Gastrocnemius medialis (tissue), 4 donors: Measurements from ENCODE around the gene UTP11.

ENCODE experiments used
- POLR2A ChIP-seq, 2 donors: fragments of 450-650 bp; IDR thresholded peaks; one replicate each; pipeline ENCODE4 v1.6.1; 2017; ENCODE audit warnings: antibody characterized with exemption in 2 of 2, mild to moderate bottlenecking in 2 of 2, moderate library complexity in 2 of 2
- TF ChIP-seq, protein P1 (sequence below), 5 experiments: fragments of 450-650 bp in 3 of 5; fragments of 200-600 bp in 2 of 5; sonication (generic) in 2 of 5; IDR thresholded peaks in 4 of 5; conservative IDR thresholded peaks in 1 of 5; 1 replicate in 4 of 5; 2 replicates in 1 of 5; pipeline ENCODE4 v1.5.1; 2016 to 2019; ENCODE audit warnings: antibody characterized with exemption in 5 of 5, mild to moderate bottlenecking in 3 of 5, moderate library complexity in 3 of 5

DNA sequence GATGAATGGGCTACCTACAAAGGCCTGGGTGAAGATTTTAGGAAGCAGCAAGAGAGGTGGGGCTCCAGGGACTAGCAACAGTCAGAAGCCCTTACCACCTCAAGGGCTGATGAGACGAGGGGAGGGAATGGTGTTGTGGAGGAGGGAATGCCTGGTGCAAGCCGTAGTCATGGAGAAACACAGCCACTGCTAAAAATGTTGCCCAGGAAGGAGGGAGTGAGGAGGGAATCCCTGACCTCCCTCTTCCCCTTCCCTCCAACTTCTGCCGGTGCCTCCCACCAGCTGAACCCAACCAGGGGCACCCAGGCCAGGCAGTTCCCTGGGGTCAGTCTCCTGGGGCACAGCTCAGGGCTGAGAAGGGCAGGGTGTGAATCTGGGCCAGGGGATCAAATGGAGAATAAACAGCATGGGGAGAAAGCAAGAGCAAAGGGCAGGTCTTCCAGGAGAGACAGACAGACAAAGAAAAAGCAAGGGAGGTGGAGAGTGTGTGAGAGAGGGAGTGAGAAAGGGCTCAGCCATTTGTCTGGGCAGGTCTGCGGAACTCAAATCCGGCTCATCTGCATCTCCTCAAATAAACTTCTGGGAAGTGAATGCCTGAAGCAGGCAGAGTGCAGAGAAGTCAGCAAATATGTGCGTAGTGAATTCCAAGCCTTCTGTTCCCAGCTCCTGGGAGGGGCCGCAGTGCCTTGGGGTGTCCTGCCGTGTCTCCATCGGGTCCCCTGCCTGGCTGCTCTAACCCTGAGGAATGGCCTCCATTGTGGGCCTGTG, 61.2 kb downstream of the UTP11 start:
- no peak for TF ChIP-seq POLR2A (IDR thresholded peaks at IDR 0.05)
- TF ChIP-seq, protein P1, sequence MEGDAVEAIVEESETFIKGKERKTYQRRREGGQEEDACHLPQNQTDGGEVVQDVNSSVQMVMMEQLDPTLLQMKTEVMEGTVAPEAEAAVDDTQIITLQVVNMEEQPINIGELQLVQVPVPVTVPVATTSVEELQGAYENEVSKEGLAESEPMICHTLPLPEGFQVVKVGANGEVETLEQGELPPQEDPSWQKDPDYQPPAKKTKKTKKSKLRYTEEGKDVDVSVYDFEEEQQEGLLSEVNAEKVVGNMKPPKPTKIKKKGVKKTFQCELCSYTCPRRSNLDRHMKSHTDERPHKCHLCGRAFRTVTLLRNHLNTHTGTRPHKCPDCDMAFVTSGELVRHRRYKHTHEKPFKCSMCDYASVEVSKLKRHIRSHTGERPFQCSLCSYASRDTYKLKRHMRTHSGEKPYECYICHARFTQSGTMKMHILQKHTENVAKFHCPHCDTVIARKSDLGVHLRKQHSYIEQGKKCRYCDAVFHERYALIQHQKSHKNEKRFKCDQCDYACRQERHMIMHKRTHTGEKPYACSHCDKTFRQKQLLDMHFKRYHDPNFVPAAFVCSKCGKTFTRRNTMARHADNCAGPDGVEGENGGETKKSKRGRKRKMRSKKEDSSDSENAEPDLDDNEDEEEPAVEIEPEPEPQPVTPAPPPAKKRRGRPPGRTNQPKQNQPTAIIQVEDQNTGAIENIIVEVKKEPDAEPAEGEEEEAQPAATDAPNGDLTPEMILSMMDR (IDR thresholded peaks at IDR 0.05 in 4 of 5, conservative IDR thresholded peaks at IDR 0.05 in 1 of 5), result no peak
